Karpas-422 (cell line): ENCODE data around the gene ANKS1B. TPM values are rescaled to one million over a fixed set of nuclear protein-coding genes. Genes with fewer than 3 reads are reported as not detected.

ENCODE experiments used
- DNase-seq: peaks from one replicate; pipeline ENCODE4 v3.0.0-alpha.2; 2015
- H2AFZ ChIP-seq: fragments of 200-600 bp; sonication (generic); 2 replicates; pipeline ENCODE4 v1.6.1; 2014; ENCODE audit warnings: antibody characterized with exemption, low read length, mixed read lengths
- H3K27ac ChIP-seq: fragments of 200-600 bp; sonication (generic); 2 replicates; pipeline ENCODE4 v1.5.1; 2014; ENCODE audit warnings: mild to moderate bottlenecking, low read length, moderate library complexity
- H3K27me3 ChIP-seq: fragments of 200-600 bp; sonication (generic); 2 replicates; pipeline ENCODE4 v1.6.1; 2014; ENCODE audit warnings: low read length, mixed read lengths
- H3K36me3 ChIP-seq: fragments of 200-600 bp; sonication (generic); 2 replicates; pipeline ENCODE4 v1.6.1; 2014; ENCODE audit warnings: low read length, mixed read lengths; ENCODE audit not compliant: insufficient read depth
- H3K4me1 ChIP-seq: fragments of 200-600 bp; sonication (generic); 2 replicates; pipeline ENCODE4 v1.6.1; 2014; ENCODE audit warnings: mild to moderate bottlenecking, low read length, mixed read lengths
- H3K4me2 ChIP-seq: fragments of 200-600 bp; sonication (generic); 2 replicates; pipeline ENCODE4 v1.6.1; 2014; ENCODE audit warnings: low read length, low read depth, mild to moderate bottlenecking; ENCODE audit not compliant: poor library complexity, severe bottlenecking
- H3K4me3 ChIP-seq: fragments of 200-600 bp; sonication (generic); 2 replicates; pipeline ENCODE4 v1.5.1; 2014; ENCODE audit warnings: mild to moderate bottlenecking, antibody characterized with exemption, low read length, mixed read lengths
- H3K79me2 ChIP-seq: fragments of 200-600 bp; sonication (generic); 2 replicates; pipeline ENCODE4 v1.6.1; 2014; ENCODE audit warnings: mild to moderate bottlenecking, low read length, mixed read lengths
- H3K9ac ChIP-seq: fragments of 200-600 bp; sonication (generic); 2 replicates; pipeline ENCODE4 v1.6.0; 2014; ENCODE audit warnings: low read length
- H3K9me2 ChIP-seq: fragments of 200-600 bp; sonication (generic), shearing (Covaris generic); replicated peaks from 2 replicates; pipeline ENCODE4 v1.6.0; 2014; ENCODE audit warnings: mild to moderate bottlenecking, low read length, moderate library complexity; ENCODE audit not compliant: insufficient read depth
- H3K9me3 ChIP-seq: fragments of 300-700, 200-600 bp; sonication (generic); 2 replicates; pipeline ENCODE4 v1.6.1; 2014; ENCODE audit warnings: low read length, mixed read lengths
- H4K20me1 ChIP-seq: fragments of 200-600 bp; sonication (generic); 2 replicates; pipeline ENCODE4 v1.6.1; 2014; ENCODE audit warnings: mild to moderate bottlenecking, antibody characterized with exemption, low read length, low read depth; ENCODE audit not compliant: insufficient read depth
- total RNA-seq: library from RNA; depleted of rRNA; stranded (reverse); fragments of >200 nt; shearing (Covaris generic); gene quantifications from 2 replicates; pipeline ENCODE4 v1.2.3, GENCODE V29; 2014; ENCODE audit warnings: low replicate concordance

Gene ANKS1B
- total RNA-seq, 1 experiment from 2014 or later, result 23.4 TPM

- Histone ChIP-seq H3K27ac (no peak overlapping the region), H4K20me1 (no peaks in the 10 kb centered on the region), H2AFZ (no peak overlapping the region), H3K27me3 (no peaks in the 10 kb centered on the region), H3K36me3 (no peaks in the 10 kb centered on the region), H3K9me3 (no peaks in the 10 kb centered on the region), H3K4me2 (no peak overlapping the region), H3K4me1 (peaks cover 18% of the 10 kb centered on the region), H3K9me2 (no peaks in the 10 kb centered on the region), H3K4me3 (no peak overlapping the region), H3K9ac (no peak overlapping the region), H3K79me2 (no peaks in the 10 kb centered on the region)
- DNase-seq, result no peak
These were observed 986.8 kb downstream of the ANKS1B start for GRCh38 chr12:98997899-98998298.

GRCh38 chr12:98990648-98991047, 994.1 kb downstream of the ANKS1B start:
- Histone ChIP-seq H3K27ac (no peak overlapping the region), H2AFZ (no peak overlapping the region), H3K4me2 (no peak overlapping the region), H3K9me3 (peaks cover 2% of the 10 kb centered on the region; the same call in 1 of the 2 replicates), H3K79me2 (no peaks in the 10 kb centered on the region), H3K36me3 (no peaks in the 10 kb centered on the region), H3K4me3 (no peak overlapping the region), H3K4me1 (peaks cover 9% of the 10 kb centered on the region), H4K20me1 (no peaks in the 10 kb centered on the region), H3K9ac (no peak overlapping the region), H3K27me3 (no peaks in the 10 kb centered on the region), H3K9me2 (no peaks in the 10 kb centered on the region)
- no peak for DNase-seq

GRCh38 chr12:98985156-98985555, 999.6 kb downstream of the ANKS1B start:
- Histone ChIP-seq H3K36me3 (no peaks in the 10 kb centered on the region), H3K27me3 (no peaks in the 10 kb centered on the region), H3K9ac (no peak overlapping the region), H3K4me3 (no peak overlapping the region), H3K27ac (no peak overlapping the region), H3K79me2 (no peaks in the 10 kb centered on the region), H3K9me2 (no peaks in the 10 kb centered on the region), H4K20me1 (no peaks in the 10 kb centered on the region), H2AFZ (no peak overlapping the region), H3K9me3 (peaks cover 2% of the 10 kb centered on the region; the same call in 1 of the 2 replicates), H3K4me2 (no peak overlapping the region), H3K4me1 (peaks cover 24% of the 10 kb centered on the region)
- DNase-seq, result no peak

- DNase-seq, result no peak
- H2AFZ ChIP-seq, result no peak overlapping the region
- H3K27ac ChIP-seq, result no peak overlapping the region
- H3K36me3 ChIP-seq, result no peaks in the 10 kb centered on the region
- H3K9me2 ChIP-seq, result no peaks in the 10 kb centered on the region
- H3K4me3 ChIP-seq, result no peak overlapping the region
- no peaks in the 10 kb centered on the region for H4K20me1 ChIP-seq
- H3K9ac ChIP-seq, result no peak overlapping the region
- no peak overlapping the region for H3K4me2 ChIP-seq
- peaks cover 2% of the 10 kb centered on the region; the same call in 1 of the 2 replicates for H3K9me3 ChIP-seq
- no peaks in the 10 kb centered on the region for H3K27me3 ChIP-seq
- no peaks in the 10 kb centered on the region for H3K79me2 ChIP-seq
- H3K4me1 ChIP-seq, result peaks cover 24% of the 10 kb centered on the region
These were observed 1001.1 kb downstream of the ANKS1B start for GRCh38 chr12:98983647-98984046.

- Histone ChIP-seq H3K4me3 (no peak overlapping the region), H3K4me2 (no peak overlapping the region), H3K9ac (no peak overlapping the region), H3K27ac (no peak overlapping the region), H4K20me1 (no peaks in the 10 kb centered on the region), H3K4me1 (peaks cover 24% of the 10 kb centered on the region), H3K9me3 (no peaks in the 10 kb centered on the region), H3K36me3 (no peaks in the 10 kb centered on the region), H2AFZ (no peak overlapping the region), H3K79me2 (no peaks in the 10 kb centered on the region), H3K9me2 (no peaks in the 10 kb centered on the region), H3K27me3 (no peaks in the 10 kb centered on the region)
- no peak for DNase-seq
These were observed 1004.2 kb downstream of the ANKS1B start for GRCh38 chr12:98980508-98980907.

- Histone ChIP-seq H3K4me3 (no peak overlapping the region), H3K79me2 (no peaks in the 10 kb centered on the region), H3K27ac (no peak overlapping the region), H3K9me2 (no peaks in the 10 kb centered on the region), H4K20me1 (no peaks in the 10 kb centered on the region), H3K4me2 (no peak overlapping the region), H3K27me3 (no peaks in the 10 kb centered on the region), H3K36me3 (no peaks in the 10 kb centered on the region), H3K4me1 (peaks cover 5% of the 10 kb centered on the region), H2AFZ (no peak overlapping the region), H3K9ac (no peak overlapping the region), H3K9me3 (no peaks in the 10 kb centered on the region)
- DNase-seq, result no peak
These were observed 1007.5 kb downstream of the ANKS1B start for GRCh38 chr12:98977186-98977585.

- no peaks in the 10 kb centered on the region for H3K4me1 ChIP-seq
- DNase-seq, result no peak
- no peak overlapping the region for H3K9ac ChIP-seq
- no peak overlapping the region for H3K27ac ChIP-seq
- H3K9me3 ChIP-seq, result no peaks in the 10 kb centered on the region
- H3K4me2 ChIP-seq, result no peak overlapping the region
- no peak overlapping the region for H2AFZ ChIP-seq
- H4K20me1 ChIP-seq, result no peaks in the 10 kb centered on the region
- no peaks in the 10 kb centered on the region for H3K9me2 ChIP-seq
- H3K36me3 ChIP-seq, result no peaks in the 10 kb centered on the region
- no peaks in the 10 kb centered on the region for H3K79me2 ChIP-seq
- H3K27me3 ChIP-seq, result no peaks in the 10 kb centered on the region
- H3K4me3 ChIP-seq, result no peak overlapping the region
These were observed 1009.9 kb downstream of the ANKS1B start for GRCh38 chr12:98974767-98975381.

GRCh38 chr12:98973395-98973794, 1011.3 kb downstream of the ANKS1B start:
- Histone ChIP-seq H3K4me1 (no peaks in the 10 kb centered on the region), H3K9me2 (no peaks in the 10 kb centered on the region), H4K20me1 (no peaks in the 10 kb centered on the region), H3K27me3 (no peaks in the 10 kb centered on the region), H2AFZ (no peak overlapping the region), H3K4me3 (no peak overlapping the region), H3K4me2 (no peak overlapping the region), H3K36me3 (no peaks in the 10 kb centered on the region), H3K79me2 (no peaks in the 10 kb centered on the region), H3K9me3 (no peaks in the 10 kb centered on the region), H3K9ac (no peak overlapping the region), H3K27ac (no peak overlapping the region)
- no peak for DNase-seq
